ENCODE results near the gene ZNF292. TPM values are rescaled to one million over a fixed set of nuclear protein-coding genes. Genes with fewer than 3 reads are reported as not detected.

ZNF292 gene
- total RNA-seq, 1 experiment from 2014 or later = 45.0 TPM

DNA sequence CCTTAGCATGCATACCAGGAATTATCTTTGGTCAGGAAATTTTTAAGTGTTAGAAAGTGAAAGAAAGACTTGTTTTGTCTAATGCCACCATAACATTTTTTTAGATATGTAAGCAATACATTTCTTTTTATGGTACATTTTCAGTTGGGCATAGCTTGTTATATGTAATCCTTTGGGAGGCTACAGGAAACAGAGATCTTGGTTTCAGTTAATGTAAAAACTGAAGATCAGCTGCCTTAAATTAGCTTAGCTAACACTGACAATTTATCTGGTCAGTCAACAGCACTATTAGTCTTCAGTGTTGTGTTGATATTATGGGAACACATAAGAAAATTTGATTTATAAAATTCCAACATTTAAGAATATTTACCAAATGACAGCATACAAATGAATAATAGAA is 88.4 kb downstream of the ZNF292 start:
- H3K4me3 ChIP-seq (ENCODE audit: low read depth, low read length, poor library complexity, severe bottlenecking) = no peak overlapping the region
- no peaks in the 10 kb centered on the region for H3K4me1 ChIP-seq (ENCODE audit: insufficient read depth, low read length, poor library complexity, severe bottlenecking)
- BruUV-seq (replicated peaks) = no TSS peak
- intact Hi-C loops (cut with micrococcal nuclease; ENCODE audit: unreplicated experiment) = no loop called here
- peaks cover 29% of the 10 kb centered on the region for H3K36me3 ChIP-seq (ENCODE audit: insufficient read depth, low read length, poor library complexity, severe bottlenecking)
- no peak for DNase-seq (ENCODE audit: low spot score)
- no peak for TF ChIP-seq EZH2 (IDR thresholded peaks at IDR 0.05; ENCODE audit: borderline replicate concordance, low read depth, low read length, poor library complexity, severe bottlenecking)
- no peak for TF ChIP-seq CTCF (conservative IDR thresholded peaks at IDR 0.05; ENCODE audit: low read depth, low read length)
- no peaks in the 10 kb centered on the region for H3K9me3 ChIP-seq (ENCODE audit: low read depth, low read length, poor library complexity, severe bottlenecking)
- H3K27ac ChIP-seq (ENCODE audit: low read depth, low read length, poor library complexity, severe bottlenecking) = no peak overlapping the region
- ChIA-PET CTCF (no interaction called here), POLR2A (ENCODE audit: low non-redundant PET) (no interaction called here)
- H3K27me3 ChIP-seq (replicated peaks; ENCODE audit: insufficient read depth, low read depth, low read length, poor library complexity) = no peaks in the 10 kb centered on the region

DNA sequence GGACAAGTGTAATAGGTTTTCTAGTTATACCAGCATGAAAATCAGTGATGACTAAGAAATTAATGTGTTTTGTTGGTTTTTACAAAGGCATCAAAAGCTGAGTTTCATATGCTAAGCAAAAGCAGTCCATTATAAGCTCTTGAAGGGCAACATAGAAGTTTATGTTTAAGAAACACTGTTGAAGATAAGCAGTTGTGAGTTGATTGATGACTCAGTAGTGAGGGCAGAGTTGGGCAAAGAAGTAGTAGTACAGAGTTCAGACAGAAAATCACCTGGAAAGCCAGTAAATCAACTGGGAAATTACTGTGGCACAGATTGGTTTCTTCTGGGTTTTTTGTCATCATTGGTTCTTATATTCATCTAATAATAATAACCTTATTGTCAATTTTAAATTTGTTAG is 89.0 kb downstream of the ZNF292 start:
- no peak for TF ChIP-seq EZH2 (IDR thresholded peaks at IDR 0.05; ENCODE audit: borderline replicate concordance, low read depth, low read length, poor library complexity, severe bottlenecking)
- TF ChIP-seq CTCF (conservative IDR thresholded peaks at IDR 0.05; ENCODE audit: low read depth, low read length) = no peak
- CTCF ChIA-PET = no interaction called here
- POLR2A ChIA-PET (ENCODE audit: low non-redundant PET) = no interaction called here
- no TSS peak for BruUV-seq (replicated peaks)
- intact Hi-C loops (cut with micrococcal nuclease; ENCODE audit: unreplicated experiment) = no loop called here
- Histone ChIP-seq H3K36me3 (ENCODE audit: insufficient read depth, low read length, poor library complexity, severe bottlenecking) (peaks cover 34% of the 10 kb centered on the region), H3K27me3 (replicated peaks; ENCODE audit: insufficient read depth, low read depth, low read length, poor library complexity) (no peaks in the 10 kb centered on the region), H3K4me3 (ENCODE audit: low read depth, low read length, poor library complexity, severe bottlenecking) (no peak overlapping the region), H3K4me1 (ENCODE audit: insufficient read depth, low read length, poor library complexity, severe bottlenecking) (no peaks in the 10 kb centered on the region), H3K27ac (ENCODE audit: low read depth, low read length, poor library complexity, severe bottlenecking) (no peak overlapping the region), H3K9me3 (ENCODE audit: low read depth, low read length, poor library complexity, severe bottlenecking) (no peaks in the 10 kb centered on the region)
- DNase-seq (ENCODE audit: low spot score) = no peak

DNA sequence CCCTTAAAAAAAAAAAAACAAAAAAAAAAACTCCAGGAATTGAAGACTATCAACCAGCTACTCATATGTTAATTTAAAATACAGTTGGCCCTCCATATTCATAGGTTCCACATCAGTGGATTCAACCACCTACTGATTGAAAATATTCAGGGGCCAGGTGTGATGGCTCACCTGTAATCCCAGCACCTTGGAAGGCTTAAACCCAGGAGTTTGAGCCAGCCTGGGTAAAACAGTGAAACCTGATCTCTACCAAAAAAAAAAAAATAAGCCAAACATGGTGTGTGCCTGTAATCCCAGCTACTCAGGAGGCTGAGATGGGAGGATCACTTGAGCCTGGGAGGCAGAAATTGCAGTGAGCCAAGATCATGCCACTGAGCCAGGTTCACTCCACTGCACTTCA is 94.7 kb downstream of the ZNF292 start:
- H3K27me3 ChIP-seq (replicated peaks; ENCODE audit: insufficient read depth, low read depth, low read length, poor library complexity) = no peaks in the 10 kb centered on the region
- POLR2A ChIA-PET (ENCODE audit: low non-redundant PET) = no interaction called here
- H3K4me3 ChIP-seq (ENCODE audit: low read depth, low read length, poor library complexity, severe bottlenecking) = no peak overlapping the region
- no peaks in the 10 kb centered on the region for H3K4me1 ChIP-seq (ENCODE audit: insufficient read depth, low read length, poor library complexity, severe bottlenecking)
- CTCF ChIA-PET = no interaction called here
- no TSS peak for BruUV-seq (replicated peaks)
- H3K27ac ChIP-seq (ENCODE audit: low read depth, low read length, poor library complexity, severe bottlenecking) = no peak overlapping the region
- H3K9me3 ChIP-seq (ENCODE audit: low read depth, low read length, poor library complexity, severe bottlenecking) = no peaks in the 10 kb centered on the region
- no peak for DNase-seq (ENCODE audit: low spot score)
- intact Hi-C loops (cut with micrococcal nuclease; ENCODE audit: unreplicated experiment) = no loop called here
- peaks cover 32% of the 10 kb centered on the region for H3K36me3 ChIP-seq (ENCODE audit: insufficient read depth, low read length, poor library complexity, severe bottlenecking)
- TF ChIP-seq EZH2 (IDR thresholded peaks at IDR 0.05; ENCODE audit: borderline replicate concordance, low read depth, low read length, poor library complexity, severe bottlenecking) = no peak
- no peak for TF ChIP-seq CTCF (conservative IDR thresholded peaks at IDR 0.05; ENCODE audit: low read depth, low read length)

All from A673 (cell line).